ENCODE measurements around the gene TWIST2.

TWIST2 gene

GRCh38 chr2:238875471-238876231, 27.8 kb downstream of the TWIST2 start:
- no peak overlapping the region for H3K4me3 ChIP-seq (ENCODE audit: low read length)
- no peaks in the 10 kb centered on the region for H3K9me3 ChIP-seq (replicated peaks; ENCODE audit: insufficient read depth, low read length)
- H3K36me3 ChIP-seq (replicated peaks; ENCODE audit: insufficient read depth, low read length): no peaks in the 10 kb centered on the region
- H3K27ac ChIP-seq (ENCODE audit: low read length): no peak overlapping the region
- H3K4me2 ChIP-seq (ENCODE audit: low read depth, low read length): no peak overlapping the region
- H4K20me1 ChIP-seq (ENCODE audit: insufficient read depth, low read length): no peaks in the 10 kb centered on the region
- H3K4me1 ChIP-seq (ENCODE audit: low read length): no peaks in the 10 kb centered on the region
- H3F3A ChIP-seq (ENCODE audit: insufficient read depth, low read length): no peaks in the 10 kb centered on the region
- H3K9ac ChIP-seq (ENCODE audit: low read length): no peak overlapping the region
- TF ChIP-seq CTCF (IDR thresholded peaks at IDR 0.05; ENCODE audit: low read length): no peak
- no peak for TF ChIP-seq EZH2 (optimal IDR thresholded peaks at IDR 0.05; ENCODE audit: low read depth, low read length)
- no peak for TF ChIP-seq EZH2phosphoT487 (IDR thresholded peaks at IDR 0.05; ENCODE audit: low read length)
- H3K79me2 ChIP-seq (ENCODE audit: low read length): no peaks in the 10 kb centered on the region
- H3K9me2 ChIP-seq (replicated peaks; ENCODE audit: insufficient read depth, low read length): no peaks in the 10 kb centered on the region
- DNase-seq: no peak
- peaks cover 37% of the 10 kb centered on the region for H3K27me3 ChIP-seq (replicated peaks; ENCODE audit: insufficient read depth, low read length)
- no peak overlapping the region for H2AFZ ChIP-seq (ENCODE audit: low read length)

GRCh38 chr2:238876232-238876630, 28.3 kb downstream of the TWIST2 start:
- no peaks in the 10 kb centered on the region for H3K4me1 ChIP-seq (ENCODE audit: low read length)
- no peak overlapping the region for H2AFZ ChIP-seq (ENCODE audit: low read length)
- TF ChIP-seq EZH2 (optimal IDR thresholded peaks at IDR 0.05; ENCODE audit: low read depth, low read length) (no peak), EZH2phosphoT487 (IDR thresholded peaks at IDR 0.05; ENCODE audit: low read length) (no peak), CTCF (IDR thresholded peaks at IDR 0.05; ENCODE audit: low read length) (no peak)
- H3K4me2 ChIP-seq (ENCODE audit: low read depth, low read length): no peak overlapping the region
- peaks cover 37% of the 10 kb centered on the region for H3K27me3 ChIP-seq (replicated peaks; ENCODE audit: insufficient read depth, low read length)
- no peak overlapping the region for H3K4me3 ChIP-seq (ENCODE audit: low read length)
- no peaks in the 10 kb centered on the region for H3K9me2 ChIP-seq (replicated peaks; ENCODE audit: insufficient read depth, low read length)
- H3K9me3 ChIP-seq (replicated peaks; ENCODE audit: insufficient read depth, low read length): no peaks in the 10 kb centered on the region
- no peaks in the 10 kb centered on the region for H3F3A ChIP-seq (ENCODE audit: insufficient read depth, low read length)
- H3K79me2 ChIP-seq (ENCODE audit: low read length): no peaks in the 10 kb centered on the region
- DNase-seq: no peak
- no peaks in the 10 kb centered on the region for H3K36me3 ChIP-seq (replicated peaks; ENCODE audit: insufficient read depth, low read length)
- no peak overlapping the region for H3K27ac ChIP-seq (ENCODE audit: low read length)
- no peaks in the 10 kb centered on the region for H4K20me1 ChIP-seq (ENCODE audit: insufficient read depth, low read length)
- no peak overlapping the region for H3K9ac ChIP-seq (ENCODE audit: low read length)

GRCh38 chr2:238878051-238878735, 30.3 kb downstream of the TWIST2 start:
- no peaks in the 10 kb centered on the region for H3K79me2 ChIP-seq (ENCODE audit: low read length)

More at GRCh38 chr2:238878051-238878735, 30.3 kb downstream of the TWIST2 start:
- Histone ChIP-seq H3K4me2 (ENCODE audit: low read depth, low read length) (no peak overlapping the region), H3K4me1 (ENCODE audit: low read length) (no peaks in the 10 kb centered on the region), H3K4me3 (ENCODE audit: low read length) (no peak overlapping the region), H3K36me3 (replicated peaks; ENCODE audit: insufficient read depth, low read length) (no peaks in the 10 kb centered on the region), H2AFZ (ENCODE audit: low read length) (no peak overlapping the region), H4K20me1 (ENCODE audit: insufficient read depth, low read length) (no peaks in the 10 kb centered on the region), H3K9me3 (replicated peaks; ENCODE audit: insufficient read depth, low read length) (no peaks in the 10 kb centered on the region), H3F3A (ENCODE audit: insufficient read depth, low read length) (no peaks in the 10 kb centered on the region), H3K27me3 (replicated peaks; ENCODE audit: insufficient read depth, low read length) (peaks cover 28% of the 10 kb centered on the region), H3K9me2 (replicated peaks; ENCODE audit: insufficient read depth, low read length) (no peaks in the 10 kb centered on the region), H3K9ac (ENCODE audit: low read length) (no peak overlapping the region), H3K27ac (ENCODE audit: low read length) (no peak overlapping the region)
- no peak for DNase-seq
- no peak for TF ChIP-seq CTCF (IDR thresholded peaks at IDR 0.05; ENCODE audit: low read length)
- no peak for TF ChIP-seq EZH2phosphoT487 (IDR thresholded peaks at IDR 0.05; ENCODE audit: low read length)
- TF ChIP-seq EZH2 (optimal IDR thresholded peaks at IDR 0.05; ENCODE audit: low read depth, low read length): no peak
